ENCODE data around the gene MDN1. TPM values are rescaled to one million over a fixed set of nuclear protein-coding genes. Genes with fewer than 3 reads are reported as not detected.

The MDN1 gene
- polyA plus RNA-seq, 1 of the 3 experiments (the other 2 are of a cell fraction): 8.5 TPM

DNA sequence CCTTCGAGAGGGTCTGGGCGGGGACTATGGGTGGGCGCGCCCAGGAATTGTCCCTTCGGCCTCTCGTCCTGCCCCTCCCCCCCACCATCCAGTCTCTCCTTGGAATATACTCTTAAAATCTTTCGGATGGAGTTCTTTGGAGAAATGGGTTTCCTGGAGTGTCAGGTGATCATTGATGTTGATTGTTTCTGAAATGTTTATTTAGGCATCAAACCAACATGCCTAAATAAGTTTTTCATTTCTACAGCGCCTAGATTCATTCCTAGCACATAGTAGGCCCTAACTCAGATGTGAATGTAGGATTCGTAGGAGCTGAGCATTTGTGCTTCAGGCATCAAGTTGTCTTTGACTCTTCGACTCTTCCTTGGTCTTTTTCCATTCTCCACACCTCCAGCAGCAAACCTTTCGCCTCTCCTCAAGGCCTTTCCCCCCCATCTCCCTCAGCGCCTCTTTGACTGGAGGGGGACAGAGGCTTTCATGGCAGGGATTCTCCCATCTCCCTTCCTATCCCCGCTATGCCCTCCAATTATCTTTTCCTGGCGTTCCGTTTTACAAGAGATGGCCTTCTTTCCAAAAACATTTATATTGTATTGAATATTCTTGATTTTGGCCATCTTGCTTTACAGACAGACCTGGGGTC lies 10.7 kb upstream of the MDN1 start (continued):
- TF ChIP-seq, protein P1, sequence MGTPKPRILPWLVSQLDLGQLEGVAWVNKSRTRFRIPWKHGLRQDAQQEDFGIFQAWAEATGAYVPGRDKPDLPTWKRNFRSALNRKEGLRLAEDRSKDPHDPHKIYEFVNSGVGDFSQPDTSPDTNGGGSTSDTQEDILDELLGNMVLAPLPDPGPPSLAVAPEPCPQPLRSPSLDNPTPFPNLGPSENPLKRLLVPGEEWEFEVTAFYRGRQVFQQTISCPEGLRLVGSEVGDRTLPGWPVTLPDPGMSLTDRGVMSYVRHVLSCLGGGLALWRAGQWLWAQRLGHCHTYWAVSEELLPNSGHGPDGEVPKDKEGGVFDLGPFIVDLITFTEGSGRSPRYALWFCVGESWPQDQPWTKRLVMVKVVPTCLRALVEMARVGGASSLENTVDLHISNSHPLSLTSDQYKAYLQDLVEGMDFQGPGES (IDR thresholded peaks at IDR 0.05; ENCODE audit: low read depth, low read length): no peak
- TF ChIP-seq, protein P2, sequence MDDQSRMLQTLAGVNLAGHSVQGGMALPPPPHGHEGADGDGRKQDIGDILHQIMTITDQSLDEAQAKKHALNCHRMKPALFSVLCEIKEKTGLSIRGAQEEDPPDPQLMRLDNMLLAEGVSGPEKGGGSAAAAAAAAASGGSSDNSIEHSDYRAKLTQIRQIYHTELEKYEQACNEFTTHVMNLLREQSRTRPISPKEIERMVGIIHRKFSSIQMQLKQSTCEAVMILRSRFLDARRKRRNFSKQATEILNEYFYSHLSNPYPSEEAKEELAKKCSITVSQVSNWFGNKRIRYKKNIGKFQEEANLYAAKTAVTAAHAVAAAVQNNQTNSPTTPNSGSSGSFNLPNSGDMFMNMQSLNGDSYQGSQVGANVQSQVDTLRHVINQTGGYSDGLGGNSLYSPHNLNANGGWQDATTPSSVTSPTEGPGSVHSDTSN (IDR thresholded peaks at IDR 0.05): no peak

DNA sequence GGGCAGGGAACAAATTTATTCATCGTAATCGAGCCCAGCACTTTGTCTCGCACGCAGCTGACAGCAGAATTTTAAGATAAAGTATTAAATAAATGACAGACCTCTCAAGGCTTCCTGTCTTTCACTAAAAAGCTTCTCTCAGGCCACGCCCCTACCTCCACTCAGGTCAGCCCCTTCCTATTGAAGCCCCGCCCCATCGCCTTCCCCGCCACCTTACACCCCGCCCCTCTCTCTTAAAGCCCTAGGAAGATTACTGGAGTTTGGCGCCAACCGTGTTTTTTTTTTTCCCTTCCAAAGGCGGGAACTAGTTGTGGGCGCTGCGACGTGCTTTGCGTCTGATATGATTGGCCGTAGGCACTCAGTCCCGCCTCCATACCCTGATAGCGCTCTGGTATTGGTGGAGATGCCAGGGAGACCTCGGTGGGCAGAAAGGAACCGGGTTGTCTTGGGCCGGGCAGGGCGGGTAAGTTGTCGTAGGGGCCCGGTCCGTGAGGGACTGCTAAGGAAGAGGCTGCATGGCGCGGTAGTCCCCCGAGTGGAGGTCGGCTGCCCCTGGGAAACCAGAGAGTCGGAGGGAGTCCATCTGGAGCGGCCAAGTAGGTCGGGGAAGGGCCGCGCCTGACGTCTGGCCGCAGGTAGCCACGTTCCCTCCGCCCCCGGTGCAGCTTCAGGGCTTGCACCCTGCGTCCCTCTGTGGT lies 10.0 kb upstream of the MDN1 start, which contains the start of gene CASP8AP2:
Gene CASP8AP2, plus strand, starts transcription at position 409 of the 698 bp plus-strand sequence.
- H3K9ac ChIP-seq: peak within 1 kb of the TSS; percentile 75
- H2AFZ ChIP-seq (ENCODE audit: low read depth): peak within 1 kb of the TSS; percentile 98
- CTCF ChIA-PET: interaction anchor here (1.8 kb wide), 1 partner anchor 10 kb away, joined by 16 read pairs; the partner anchor contains the start of gene MDN1
- H3K79me2 ChIP-seq (ENCODE audit: insufficient read depth): peaks cover 46% of the 10 kb centered on the region
- H4K20me1 ChIP-seq (ENCODE audit: insufficient read depth): no peaks in the 10 kb centered on the region
- peaks cover 0 to 3% of the 10 kb centered on the region in 2 experiments; a peak in 1 of 4 replicates for H3K4me1 ChIP-seq (ENCODE audit: control insufficient read depth in 1 of 2, insufficient read depth in 2 of 2, low read depth in 1 of 2, low read length in 1 of 2)
- under 1% methylated on average over 31 of the region's 41 CpGs for WGBS (ENCODE audit: low lambda C conversion rate)
- no peaks in the 10 kb centered on the region for H3K9me2 ChIP-seq
- peaks cover 0 to 14% of the 10 kb centered on the region in 2 experiments for H3K36me3 ChIP-seq (replicated peaks in 1 of 2; ENCODE audit: control insufficient read depth in 1 of 2, insufficient read depth in 2 of 2, low read length in 1 of 2)
- H3K4me3 ChIP-seq (ENCODE audit: low read depth in 2 of 2, low read length in 1 of 2): peak within 1 kb of the TSS; percentile 68 to 95
- TF ChIP-seq GABPA (IDR thresholded peaks at IDR 0.05; ENCODE audit: low read depth): peak; percentile 64
- TF ChIP-seq RXRA (IDR thresholded peaks at IDR 0.05; ENCODE audit: borderline replicate concordance, low read depth): no peak
- TF ChIP-seq TAF1 (IDR thresholded peaks at IDR 0.05; ENCODE audit: borderline replicate concordance, low read depth, low read length): 0 out of 2 replicates have a peak, but pooled peaks have one; percentile 25
- 0 out of 4 replicates have a peak, but pooled peaks of 1 of the 2 experiments have one; percentile 10 for TF ChIP-seq EP300 (IDR thresholded peaks at IDR 0.05; ENCODE audit: borderline replicate concordance in 1 of 2, low read depth in 1 of 2, low read length in 1 of 2)
- no peak for TF ChIP-seq JUND (IDR thresholded peaks at IDR 0.05)
- TF ChIP-seq FOSL2 (IDR thresholded peaks at IDR 0.05; ENCODE audit: borderline replicate concordance, low read depth): no peak
- TF ChIP-seq MXI1 (IDR thresholded peaks at IDR 0.05; ENCODE audit: low read depth, low read length): peak; percentile 40
- peak; percentile 74; the same call in 1 of the 2 replicates for TF ChIP-seq SIN3A (IDR thresholded peaks at IDR 0.05; ENCODE audit: borderline replicate concordance, low read depth, low read length)
- TF ChIP-seq RFX5 (IDR thresholded peaks at IDR 0.05; ENCODE audit: low read length): peak; percentile 67
- TF ChIP-seq POLR2AphosphoS5 (IDR thresholded peaks at IDR 0.05; ENCODE audit: low read depth, low read length): peak; percentile 45
- TF ChIP-seq YY1 (IDR thresholded peaks at IDR 0.05; ENCODE audit: low read depth): no peak
- TF ChIP-seq CHD2 (IDR thresholded peaks at IDR 0.05; ENCODE audit: low read length, partially characterized antibody): peak; percentile 72
- TF ChIP-seq, protein P2 (IDR thresholded peaks at IDR 0.05): peak; percentile 27; the same call in 1 of the 2 replicates
- no peak for TF ChIP-seq FOXM1 (IDR thresholded peaks at IDR 0.05; ENCODE audit: low read depth)
- no peak for TF ChIP-seq GATA2 (CRISPR knock-in tag; IDR thresholded peaks at IDR 0.05)
- TF ChIP-seq, protein P3, sequence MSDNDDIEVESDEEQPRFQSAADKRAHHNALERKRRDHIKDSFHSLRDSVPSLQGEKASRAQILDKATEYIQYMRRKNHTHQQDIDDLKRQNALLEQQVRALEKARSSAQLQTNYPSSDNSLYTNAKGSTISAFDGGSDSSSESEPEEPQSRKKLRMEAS (IDR thresholded peaks at IDR 0.05; ENCODE audit: low read depth): peak; percentile 44; the same call in 1 of the 2 replicates
- H3K4me2 ChIP-seq: peak within 1 kb of the TSS; percentile 85
- H3K9me3 ChIP-seq: no peaks in the 10 kb centered on the region
- peak; percentile 94 for DNase-seq
- no peaks in the 10 kb centered on the region for H3K27me3 ChIP-seq (ENCODE audit: insufficient read depth)
- H3F3A ChIP-seq (replicated peaks; ENCODE audit: insufficient read depth): peaks cover 5% of the 10 kb centered on the region
- POLR2A ChIA-PET: interaction anchor here (0.6 to 2.2 kb wide), 3 partner anchors 10 to 16 kb away, joined by 4 to 22 read pairs (median 6); partner anchors contain the start of gene MDN1
- peak within 1 kb of the TSS; percentile 64 to 67 for H3K27ac ChIP-seq (ENCODE audit: low read depth in 2 of 2, low read length in 1 of 2)

Measured in SK-N-SH (cell line).